ENCODE results near the gene FZD8. TPM values are rescaled to one million over a fixed set of nuclear protein-coding genes. Genes with fewer than 3 reads are reported as not detected.

FZD8 gene
- total and polyA plus RNA-seq, 2 donors: 3.1 to 8.2 TPM

DNA sequence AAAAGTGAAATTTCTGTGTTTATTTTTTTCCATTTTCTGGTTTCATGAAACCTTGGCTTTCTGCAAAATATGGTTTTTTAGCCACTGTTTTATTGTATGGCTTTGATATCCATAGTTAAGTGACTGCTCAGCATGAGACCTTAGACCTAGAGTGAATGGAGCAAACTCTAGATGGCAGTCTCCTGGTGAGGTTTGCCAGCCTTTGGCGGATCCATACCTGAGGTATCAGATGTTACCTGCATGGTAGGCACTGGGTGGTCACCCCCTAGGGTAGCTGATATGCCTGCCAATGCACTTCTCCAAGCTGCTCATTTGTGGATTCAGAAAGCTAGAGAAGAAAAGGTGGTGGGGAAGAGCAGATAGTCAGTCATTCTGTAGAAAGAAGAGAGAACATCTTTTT is 17.4 kb upstream of the FZD8 start:
- DNase-seq (ENCODE audit: extremely low spot score): no peak
- Histone ChIP-seq H3K4me3 (ENCODE audit: low read depth, low read length) (no peak overlapping the region), H3K4me1 (ENCODE audit: insufficient read depth) (no peaks in the 10 kb centered on the region), H3K36me3 (ENCODE audit: insufficient read depth) (no peaks in the 10 kb centered on the region), H3K27ac (ENCODE audit: low read depth) (no peak overlapping the region)
- WGBS: 90% methylated on average over 1 of the region's 1 CpG

DNA sequence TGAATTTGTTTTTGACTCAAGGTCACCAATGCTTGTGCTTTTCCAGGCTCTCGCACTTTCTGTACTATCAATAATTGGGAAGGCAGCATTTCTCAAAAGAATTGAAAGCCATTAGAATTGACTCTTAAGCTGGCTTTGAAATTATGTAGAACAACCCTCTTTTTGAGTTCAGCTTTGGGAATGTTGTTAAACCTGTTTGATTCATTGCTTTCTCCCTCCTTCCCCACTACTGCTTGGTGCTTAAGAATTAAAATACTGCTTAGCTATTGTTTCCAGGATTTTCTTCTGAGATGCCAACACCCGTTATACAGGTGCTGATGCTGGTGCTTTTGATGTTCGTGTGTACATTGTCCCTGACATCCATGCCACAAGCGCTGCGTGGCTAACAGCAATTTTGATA is 15.5 kb upstream of the FZD8 start:
- no peaks in the 10 kb centered on the region for H3K36me3 ChIP-seq (ENCODE audit: insufficient read depth)
- 83% methylated on average over 5 of the region's 5 CpGs for WGBS
- no peak overlapping the region for H3K27ac ChIP-seq (ENCODE audit: low read depth)
- no peak for DNase-seq (ENCODE audit: extremely low spot score)
- no peaks in the 10 kb centered on the region for H3K4me1 ChIP-seq (ENCODE audit: insufficient read depth)
- no peak overlapping the region for H3K4me3 ChIP-seq (ENCODE audit: low read depth, low read length)

DNA sequence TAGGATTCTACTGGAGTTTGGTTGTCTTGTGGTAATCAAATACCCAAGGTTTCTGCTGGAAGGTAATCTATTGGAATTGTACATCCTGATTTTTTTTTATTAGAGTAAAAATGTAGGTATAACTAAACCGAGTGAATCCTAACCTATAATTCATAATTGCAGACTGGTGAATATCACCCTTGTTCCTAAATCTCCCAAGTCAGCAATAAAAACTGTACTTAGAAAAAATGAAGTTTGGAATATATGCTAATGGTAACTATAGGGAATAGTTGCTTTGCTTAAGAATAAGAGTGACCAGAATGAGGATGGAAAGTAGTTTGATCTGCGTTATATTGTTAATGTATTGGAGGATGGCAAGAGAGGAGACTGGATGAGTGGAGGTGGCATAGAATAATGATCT is 10.7 kb upstream of the FZD8 start:
- Histone ChIP-seq H3K4me3 (ENCODE audit: low read depth, low read length) (no peak overlapping the region), H3K4me1 (ENCODE audit: insufficient read depth) (no peaks in the 10 kb centered on the region), H3K27ac (ENCODE audit: low read depth) (no peak overlapping the region), H3K36me3 (ENCODE audit: insufficient read depth) (no peaks in the 10 kb centered on the region)
- DNase-seq (ENCODE audit: extremely low spot score): no peak
- 80% methylated on average over 2 of the region's 2 CpGs for WGBS

DNA sequence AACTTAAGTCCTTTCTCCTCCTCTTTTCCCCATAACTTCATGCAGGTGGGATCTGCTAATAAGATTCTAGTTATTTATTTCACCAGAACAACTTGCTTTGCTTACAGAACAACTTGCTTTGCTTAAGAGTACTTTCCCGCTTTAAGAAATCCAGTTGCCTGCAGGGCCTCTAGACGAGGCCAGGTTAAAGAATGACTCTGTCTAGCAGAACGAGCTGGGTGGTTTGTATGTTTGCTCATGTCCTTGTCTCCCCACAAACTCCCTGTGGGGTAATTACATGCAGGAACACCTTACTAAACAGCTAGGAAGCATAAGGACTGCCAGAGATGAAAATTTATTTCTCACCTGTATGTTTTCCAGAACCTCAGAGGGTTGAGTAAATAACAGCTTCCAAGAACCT is 8.8 kb upstream of the FZD8 start:
- no peaks in the 10 kb centered on the region for H3K36me3 ChIP-seq (ENCODE audit: insufficient read depth)
- DNase-seq (ENCODE audit: extremely low spot score): no peak
- WGBS: 79% methylated on average over 3 of the region's 3 CpGs
- no peak overlapping the region for H3K27ac ChIP-seq (ENCODE audit: low read depth)
- no peaks in the 10 kb centered on the region for H3K4me1 ChIP-seq (ENCODE audit: insufficient read depth)
- H3K4me3 ChIP-seq (ENCODE audit: low read depth, low read length): no peak overlapping the region

DNA sequence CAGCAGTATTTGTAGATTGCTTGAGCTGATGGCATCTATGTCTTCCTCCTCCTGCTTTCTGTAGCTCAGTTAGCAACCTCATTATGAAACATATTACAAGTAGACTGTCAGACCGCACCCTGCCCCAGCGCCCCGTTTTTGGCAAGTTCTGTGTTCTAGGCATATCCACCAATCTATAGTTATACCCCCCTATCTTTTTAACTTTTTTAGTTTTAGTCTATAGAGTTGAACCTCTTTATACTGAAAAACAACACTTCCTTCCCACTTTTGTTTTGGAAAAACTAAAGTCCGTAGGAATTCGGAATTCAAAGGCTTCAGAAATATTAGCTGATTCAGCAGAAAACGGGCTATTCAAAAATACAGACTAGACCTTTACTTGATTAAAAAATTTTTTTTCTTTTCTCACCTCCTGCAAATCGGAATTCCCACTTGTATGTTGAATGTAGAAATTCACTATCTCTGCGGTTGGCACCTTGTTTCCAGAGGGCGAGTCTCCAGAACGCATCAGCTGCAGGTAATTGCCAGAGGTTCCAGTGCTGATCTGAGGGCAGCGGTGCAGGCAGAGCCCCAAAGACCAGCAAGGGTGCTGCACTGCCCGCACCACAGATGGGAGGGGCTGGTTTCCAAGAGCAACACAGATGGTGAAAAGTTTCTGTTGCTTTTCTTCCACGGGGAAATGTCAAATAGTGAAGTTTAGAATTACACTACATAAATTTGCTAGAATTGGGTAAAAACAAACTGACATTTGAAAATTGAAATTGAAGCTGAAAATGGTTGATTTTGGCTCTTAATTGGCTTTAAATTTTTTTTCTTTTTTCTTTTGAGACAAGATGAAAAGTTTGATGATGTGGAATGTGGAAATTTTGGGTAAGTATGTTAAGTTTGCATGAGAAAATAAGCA is 2.2 kb upstream of the FZD8 start:
- whole genome bisulfite sequencing: 19% methylated on average over 13 of the region's 13 CpGs

DNA sequence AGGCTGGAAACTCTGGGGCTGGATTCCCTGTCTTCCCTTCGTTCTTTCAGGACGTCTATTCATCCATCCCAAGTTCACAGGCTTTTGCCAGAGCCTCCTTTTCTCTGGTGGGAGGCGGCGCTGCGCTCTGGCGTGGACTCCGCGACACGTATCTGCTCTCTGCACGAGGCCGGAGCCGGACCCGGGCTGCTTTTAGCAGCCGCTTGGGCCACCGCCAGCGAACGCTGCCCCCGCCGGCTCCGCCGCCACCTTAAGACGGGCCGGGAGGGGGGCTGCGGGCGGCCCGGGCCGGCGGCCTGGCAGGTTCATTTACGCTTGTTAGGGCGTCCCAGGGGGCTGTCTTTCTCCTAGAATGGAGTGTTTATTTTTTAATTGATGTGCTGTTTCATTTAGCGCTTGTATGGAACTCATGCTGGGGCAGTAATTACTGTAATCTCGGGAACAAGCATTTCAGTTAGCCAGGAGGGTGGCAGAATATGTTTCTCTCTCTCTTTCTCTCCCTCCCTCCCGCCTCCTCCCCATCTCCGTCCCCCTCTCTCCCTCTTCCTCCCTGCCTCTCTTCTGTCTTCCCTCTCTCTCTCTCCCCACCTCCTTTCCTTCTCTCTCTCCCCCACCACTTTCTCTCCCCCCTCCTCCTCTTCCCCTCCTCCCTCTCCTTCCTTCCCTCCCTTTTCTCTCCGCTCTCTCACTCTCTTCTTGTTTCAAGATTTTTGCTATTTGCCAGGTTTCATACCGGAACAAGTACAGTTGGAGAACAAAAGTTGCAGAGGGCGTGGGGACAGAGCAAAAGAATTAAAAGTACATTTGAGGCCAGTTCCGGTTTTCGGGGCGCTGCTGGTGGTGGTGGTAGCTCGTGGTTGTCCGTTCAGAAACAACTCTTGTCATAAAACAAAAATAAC is 1.3 kb upstream of the FZD8 start:
- DNase-seq (ENCODE audit: extremely low spot score): no peak
- WGBS: under 1% methylated on average over 42 of the region's 42 CpGs
- H3K4me3 ChIP-seq (ENCODE audit: low read depth, low read length): peak overlapping the region; percentile 86
- no peaks in the 10 kb centered on the region for H3K4me1 ChIP-seq (ENCODE audit: insufficient read depth)
- H3K27ac ChIP-seq (ENCODE audit: low read depth): no peak overlapping the region
- no peaks in the 10 kb centered on the region for H3K36me3 ChIP-seq (ENCODE audit: insufficient read depth)

More for the DNA sequence above, 2.2 kb upstream of the FZD8 start:
- Histone ChIP-seq H3K27ac (ENCODE audit: low read depth) (no peak overlapping the region), H3K4me1 (ENCODE audit: insufficient read depth) (no peaks in the 10 kb centered on the region), H3K4me3 (ENCODE audit: low read depth, low read length) (peak overlapping the region; percentile 86), H3K36me3 (ENCODE audit: insufficient read depth) (no peaks in the 10 kb centered on the region)
- no peak for DNase-seq (ENCODE audit: extremely low spot score)

DNA sequence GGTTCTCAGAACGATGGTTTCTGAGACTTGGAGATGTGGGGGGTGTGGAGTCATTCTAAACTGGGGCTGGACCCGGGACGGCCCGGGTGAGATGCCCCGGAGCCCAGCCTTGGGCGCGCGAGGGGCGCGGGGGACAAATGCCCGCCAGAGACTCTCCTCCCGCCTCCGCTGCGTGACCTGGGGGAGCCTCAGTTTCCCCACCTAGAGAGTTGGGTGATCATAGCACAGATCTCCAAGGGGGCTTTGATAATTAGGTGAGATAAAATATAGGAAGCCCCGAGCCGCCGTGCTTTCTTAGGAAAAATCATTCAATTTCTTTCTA is 658 bp upstream of the FZD8 start:
- DNase-seq (ENCODE audit: extremely low spot score): no peak
- Histone ChIP-seq H3K27ac (ENCODE audit: low read depth) (no peak overlapping the region), H3K4me3 (ENCODE audit: low read depth, low read length) (peak overlapping the region; percentile 86), H3K36me3 (ENCODE audit: insufficient read depth) (no peaks in the 10 kb centered on the region), H3K4me1 (ENCODE audit: insufficient read depth) (no peaks in the 10 kb centered on the region)
- 2% methylated on average over 17 of the region's 17 CpGs for WGBS

DNA sequence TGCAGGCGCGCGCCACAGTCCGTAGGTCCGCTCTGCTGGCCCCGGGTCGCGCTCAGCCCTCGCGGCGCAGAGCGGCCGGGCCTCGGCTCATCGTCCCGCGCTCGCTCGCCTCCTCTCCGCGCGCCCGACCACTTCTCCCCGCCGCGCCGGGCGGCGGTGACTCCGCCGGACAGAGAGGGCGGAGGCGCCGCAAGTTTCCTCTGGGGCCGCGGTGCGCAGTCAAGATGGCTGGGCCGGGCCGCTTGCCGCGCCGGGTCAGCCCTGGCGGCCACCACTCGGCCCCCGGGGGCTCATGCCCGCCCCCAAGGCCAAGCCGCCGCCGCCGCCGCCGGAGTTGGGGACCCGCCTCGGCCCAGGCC is 441 bp downstream of the FZD8 start:
- under 1% methylated on average over 54 of the region's 54 CpGs for WGBS
- no peaks in the 10 kb centered on the region for H3K4me1 ChIP-seq (ENCODE audit: insufficient read depth)
- H3K4me3 ChIP-seq (ENCODE audit: low read depth, low read length): peak overlapping the region; percentile 86
- DNase-seq (ENCODE audit: extremely low spot score): no peak
- peak overlapping the region; percentile 51 for H3K27ac ChIP-seq (ENCODE audit: low read depth)
- H3K36me3 ChIP-seq (ENCODE audit: insufficient read depth): no peaks in the 10 kb centered on the region

DNA sequence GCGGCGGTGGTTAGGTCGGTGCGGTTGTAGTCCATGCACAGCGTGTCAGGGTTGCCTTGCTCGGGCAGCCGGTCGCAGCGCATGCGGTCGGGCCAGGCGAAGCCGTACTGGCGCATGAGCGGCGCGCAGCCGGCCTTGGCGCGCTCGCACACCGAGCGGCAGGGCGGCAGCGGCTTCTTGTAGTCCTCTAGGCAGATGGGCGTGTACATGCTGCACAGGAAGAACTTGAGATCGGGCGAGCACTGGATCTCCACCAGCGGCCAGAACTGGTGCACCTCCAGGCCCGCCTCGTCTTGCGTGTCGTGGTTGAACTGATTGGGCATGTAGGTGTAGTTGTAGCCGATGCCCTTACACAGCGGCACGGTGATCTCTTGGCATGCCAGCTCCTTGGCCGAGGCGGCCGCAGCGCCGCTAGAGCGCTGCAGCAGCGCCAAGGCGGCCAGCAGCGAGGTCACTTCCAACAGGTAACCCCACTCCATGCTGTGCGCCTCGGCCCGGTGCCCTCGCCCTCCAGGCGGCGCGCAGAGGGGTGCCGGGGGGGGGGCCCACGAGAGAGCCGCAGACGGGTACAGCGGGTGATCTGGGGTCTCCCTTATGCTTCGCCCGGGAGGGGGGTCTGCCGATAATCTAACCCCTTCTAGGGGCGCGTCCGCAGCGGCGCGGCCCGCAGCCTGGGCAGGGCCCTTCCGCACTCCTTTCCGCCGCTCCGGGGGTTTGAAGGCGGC is 983 bp downstream of the FZD8 start:
- H3K4me1 ChIP-seq (ENCODE audit: insufficient read depth): no peaks in the 10 kb centered on the region
- WGBS: under 1% methylated on average over 72 of the region's 72 CpGs
- H3K4me3 ChIP-seq (ENCODE audit: low read depth, low read length): peak overlapping the region; percentile 86
- no peak for DNase-seq (ENCODE audit: extremely low spot score)
- H3K36me3 ChIP-seq (ENCODE audit: insufficient read depth): no peaks in the 10 kb centered on the region
- peak overlapping the region; percentile 51 for H3K27ac ChIP-seq (ENCODE audit: low read depth)

DNA sequence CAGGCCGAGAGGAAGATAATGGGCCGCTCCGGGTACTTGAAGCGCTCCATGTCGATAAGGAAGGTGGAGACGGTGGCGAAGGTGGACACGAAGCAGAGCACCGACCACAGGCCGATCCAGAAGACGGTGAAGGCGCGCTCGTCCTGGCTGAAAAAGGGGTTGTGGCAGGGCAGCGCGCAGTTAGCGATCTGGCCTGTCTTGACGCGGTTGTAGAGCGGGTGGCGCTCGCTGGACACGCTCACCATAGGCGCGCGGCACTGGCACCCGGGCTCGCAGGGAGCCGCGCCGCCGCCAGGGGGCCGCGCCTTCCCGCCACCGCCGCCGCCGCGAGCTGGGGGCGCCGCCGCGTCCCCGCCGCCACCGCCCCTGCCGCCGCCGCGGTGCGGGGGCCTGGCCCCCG is 1.6 kb downstream of the FZD8 start:
- Histone ChIP-seq H3K4me3 (ENCODE audit: low read depth, low read length) (peak overlapping the region; percentile 86), H3K36me3 (ENCODE audit: insufficient read depth) (no peaks in the 10 kb centered on the region), H3K27ac (ENCODE audit: low read depth) (no peak overlapping the region), H3K4me1 (ENCODE audit: insufficient read depth) (no peaks in the 10 kb centered on the region)
- no peak for DNase-seq (ENCODE audit: extremely low spot score)
- WGBS: under 1% methylated on average over 53 of the region's 53 CpGs

DNA sequence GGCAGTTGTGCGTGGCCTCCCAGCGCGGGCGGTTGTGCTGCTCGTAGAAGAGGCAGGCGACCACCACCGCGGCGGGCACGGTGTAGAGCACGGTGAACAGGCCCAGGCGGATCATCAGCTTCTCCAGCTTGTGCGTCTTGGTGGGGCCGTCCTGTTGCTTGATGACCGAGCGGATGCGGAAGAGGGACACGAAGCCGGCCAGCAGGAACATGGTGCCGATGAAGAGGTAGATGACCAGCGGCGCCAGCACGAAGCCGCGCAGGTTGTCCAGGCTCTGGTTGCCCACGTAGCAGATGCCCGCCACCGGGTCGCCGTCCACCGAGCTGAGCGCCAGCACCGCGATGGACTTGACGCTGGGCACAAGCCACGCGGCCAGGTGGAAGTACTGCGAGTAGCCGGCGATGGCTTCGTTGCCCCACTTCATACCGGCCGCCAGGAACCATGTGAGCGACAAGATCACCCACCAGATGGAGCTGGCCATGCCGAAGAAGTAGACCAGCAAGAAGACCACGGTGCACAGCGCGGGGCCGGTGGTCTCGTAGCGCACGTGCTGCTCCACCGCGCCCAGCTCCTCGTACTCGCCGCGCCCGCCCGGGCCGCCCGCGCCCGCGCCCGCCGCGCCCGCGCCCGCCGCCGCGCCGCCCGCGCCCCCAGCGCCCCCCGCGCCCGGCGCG is 2.2 kb downstream of the FZD8 start:
- no peak for DNase-seq (ENCODE audit: extremely low spot score)
- no peaks in the 10 kb centered on the region for H3K4me1 ChIP-seq (ENCODE audit: insufficient read depth)
- WGBS: 11% methylated on average over 68 of the region's 83 CpGs
- peak overlapping the region; percentile 86 for H3K4me3 ChIP-seq (ENCODE audit: low read depth, low read length)
- H3K36me3 ChIP-seq (ENCODE audit: insufficient read depth): no peaks in the 10 kb centered on the region
- H3K27ac ChIP-seq (ENCODE audit: low read depth): no peak overlapping the region

DNA sequence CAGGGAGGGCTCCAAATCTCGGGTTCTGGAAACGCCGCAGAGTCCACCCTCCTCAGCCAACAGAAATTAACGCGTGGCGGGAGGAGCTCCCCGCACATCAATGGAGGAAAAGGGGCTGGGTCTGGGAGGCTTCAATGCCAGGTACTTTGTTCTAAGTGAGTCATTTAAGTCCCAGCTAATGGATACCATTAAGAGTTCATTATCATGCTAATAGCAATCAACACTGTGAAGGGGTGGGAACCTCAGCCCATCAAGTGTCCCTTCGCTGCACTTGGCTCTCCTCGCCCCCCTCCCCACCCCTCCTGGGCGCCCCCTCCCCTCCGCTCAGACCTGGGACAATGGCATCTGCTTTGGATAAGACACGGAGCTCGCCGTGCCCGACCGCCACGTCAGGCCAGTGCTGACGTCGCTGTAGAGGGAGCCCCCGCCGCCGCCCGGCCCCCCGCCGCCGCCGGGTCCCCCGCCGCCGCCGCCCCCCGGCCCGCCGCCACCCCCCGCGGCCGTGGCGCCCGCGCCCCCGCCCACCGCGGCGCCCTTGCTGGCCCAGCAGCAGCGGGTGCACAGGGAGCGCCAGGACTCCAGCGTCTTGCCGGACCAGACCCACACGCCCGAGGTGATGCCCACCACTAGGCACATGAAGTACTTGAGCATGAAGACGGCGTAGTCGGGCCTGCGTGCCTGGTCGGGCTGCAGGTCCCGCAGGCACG is 2.9 kb downstream of the FZD8 start:
- no peak overlapping the region for H3K27ac ChIP-seq (ENCODE audit: low read depth)
- no peaks in the 10 kb centered on the region for H3K36me3 ChIP-seq (ENCODE audit: insufficient read depth)
- DNase-seq (ENCODE audit: extremely low spot score): no peak
- no peaks in the 10 kb centered on the region for H3K4me1 ChIP-seq (ENCODE audit: insufficient read depth)
- WGBS: 28% methylated on average over 57 of the region's 57 CpGs
- no peak overlapping the region for H3K4me3 ChIP-seq (ENCODE audit: low read depth, low read length)

DNA sequence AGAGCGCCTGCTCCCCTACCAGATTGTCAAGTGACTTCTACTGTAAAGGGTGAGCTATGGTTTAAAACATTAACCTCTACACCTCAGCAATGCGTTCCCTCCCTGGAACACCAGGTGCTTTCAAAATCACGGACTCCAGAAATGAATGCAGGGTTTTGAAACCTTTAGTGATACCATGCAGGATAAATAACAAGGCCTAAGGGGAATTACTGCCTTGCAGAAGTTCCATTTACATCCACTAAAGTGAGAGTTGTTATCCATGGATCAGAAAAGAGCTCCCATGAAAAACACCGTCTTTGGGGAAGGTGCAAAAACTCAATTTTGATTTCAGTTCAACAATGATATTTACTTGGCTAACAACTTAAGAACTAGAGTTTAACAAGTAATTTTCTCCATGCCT is 4.0 kb downstream of the FZD8 start:
- Histone ChIP-seq H3K27ac (ENCODE audit: low read depth) (no peak overlapping the region), H3K4me3 (ENCODE audit: low read depth, low read length) (no peak overlapping the region), H3K4me1 (ENCODE audit: insufficient read depth) (no peaks in the 10 kb centered on the region), H3K36me3 (ENCODE audit: insufficient read depth) (no peaks in the 10 kb centered on the region)
- DNase-seq (ENCODE audit: extremely low spot score): no peak
- WGBS: 97% methylated on average over 4 of the region's 4 CpGs

Data from urinary bladder (tissue), 4 donors.